ENCODE results near the gene AFF2. TPM values are rescaled to one million over a fixed set of nuclear protein-coding genes. Genes with fewer than 3 reads are reported as not detected.

AFF2 gene
- total RNA-seq, 1 donor from 2014 or later: 2.3 TPM

DNA sequence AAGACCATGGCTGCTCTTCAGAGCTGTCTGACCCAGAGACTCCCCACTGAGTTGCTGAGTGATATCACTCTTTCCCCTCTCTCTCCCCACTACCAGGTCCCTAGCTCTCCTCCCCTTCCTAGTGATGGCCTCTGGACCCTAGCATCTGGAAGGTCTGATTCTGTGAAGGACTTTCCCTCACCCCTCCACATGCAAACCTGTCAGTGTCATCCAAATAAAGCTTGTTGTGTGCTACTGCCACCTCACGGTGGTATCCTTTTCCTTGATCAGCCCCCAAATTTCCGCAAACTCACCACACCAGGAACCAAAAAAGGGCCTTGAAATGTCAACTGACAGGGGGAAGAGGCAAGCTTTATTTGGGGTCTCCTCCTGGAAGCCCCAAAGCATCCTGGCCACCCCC is 504.5 kb downstream of the AFF2 start:
- no peak for DNase-seq (ENCODE audit: low spot score)

DNA sequence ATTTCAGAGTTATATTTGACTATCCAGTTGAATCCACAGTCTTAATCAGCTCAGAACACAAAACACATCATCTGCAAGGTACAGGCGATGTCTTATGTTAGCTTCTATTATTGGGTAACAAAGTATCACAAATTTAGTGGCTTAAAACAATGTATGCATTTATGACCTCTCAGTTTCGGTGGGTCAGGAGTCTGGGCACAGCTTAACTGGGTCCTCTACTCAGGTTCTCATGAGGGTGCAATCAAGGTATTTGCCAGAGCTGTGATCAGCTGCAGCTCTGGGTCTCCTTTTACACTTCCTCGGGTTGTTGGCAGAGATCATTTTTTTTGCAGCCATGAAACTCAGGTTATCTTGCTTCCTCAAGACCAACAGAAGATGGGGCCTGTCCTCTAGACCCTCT is 505.8 kb downstream of the AFF2 start:
- DNase-seq (ENCODE audit: low spot score): no peak

DNA sequence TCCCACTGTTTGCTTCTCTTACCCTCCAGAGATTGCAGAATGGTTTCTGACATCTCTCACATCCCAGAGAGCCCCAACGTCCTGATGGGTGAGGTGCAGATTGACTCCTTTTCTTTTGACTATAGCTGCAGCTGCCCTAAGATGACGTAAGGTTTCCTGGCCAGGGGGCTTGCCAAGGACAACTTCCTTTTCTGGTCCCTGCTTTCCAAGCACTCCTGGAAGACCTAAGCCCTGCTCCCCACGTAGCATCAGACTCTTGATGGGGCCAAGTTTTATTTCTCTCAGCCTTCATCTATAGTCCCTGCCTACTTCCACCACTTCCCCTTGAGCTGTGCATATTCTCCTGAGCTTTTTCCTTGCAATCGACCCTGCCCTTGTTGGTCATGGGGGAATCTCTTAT is 507.0 kb downstream of the AFF2 start:
- DNase-seq (ENCODE audit: low spot score): no peak

DNA sequence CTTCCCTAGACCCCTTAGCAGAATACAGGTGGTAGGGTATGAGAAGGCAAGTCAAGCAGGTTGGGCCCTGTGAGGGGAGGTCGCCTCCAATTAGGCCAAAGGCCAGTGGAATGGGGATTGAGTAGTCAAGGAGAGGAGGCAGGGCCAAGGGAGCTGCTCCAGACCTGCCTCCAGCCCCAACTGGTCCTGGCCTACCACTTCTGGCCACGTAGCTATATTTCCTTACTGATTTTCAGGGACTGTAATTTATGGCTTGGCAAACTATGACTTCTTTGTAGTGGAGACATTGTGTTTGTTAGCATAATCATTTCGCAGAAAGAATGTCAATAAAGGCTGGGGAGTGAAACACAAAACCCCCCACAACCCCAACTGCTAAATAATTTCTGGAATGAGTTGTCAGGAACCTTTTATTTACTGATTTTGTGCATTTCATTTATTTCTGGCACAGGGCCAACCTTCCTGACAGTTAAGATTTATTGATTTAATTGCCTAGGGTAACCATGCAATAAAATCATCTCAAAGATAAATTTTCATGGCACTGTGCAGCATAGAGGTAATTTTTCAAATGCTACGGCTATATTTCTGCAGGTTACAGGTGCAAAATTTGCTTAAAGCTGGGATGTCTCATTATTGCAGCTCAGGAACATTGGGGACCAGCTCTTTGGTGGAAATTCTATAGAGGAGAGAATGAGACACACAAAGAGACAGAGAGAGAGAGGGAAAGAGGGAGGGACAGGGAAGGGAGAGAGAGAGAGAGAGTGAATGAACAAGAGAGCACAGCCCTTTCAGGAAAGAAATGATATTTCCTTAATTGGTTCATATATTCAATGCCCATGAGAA is 509.8 kb downstream of the AFF2 start:
- DNase-seq (ENCODE audit: low spot score): no peak

DNA sequence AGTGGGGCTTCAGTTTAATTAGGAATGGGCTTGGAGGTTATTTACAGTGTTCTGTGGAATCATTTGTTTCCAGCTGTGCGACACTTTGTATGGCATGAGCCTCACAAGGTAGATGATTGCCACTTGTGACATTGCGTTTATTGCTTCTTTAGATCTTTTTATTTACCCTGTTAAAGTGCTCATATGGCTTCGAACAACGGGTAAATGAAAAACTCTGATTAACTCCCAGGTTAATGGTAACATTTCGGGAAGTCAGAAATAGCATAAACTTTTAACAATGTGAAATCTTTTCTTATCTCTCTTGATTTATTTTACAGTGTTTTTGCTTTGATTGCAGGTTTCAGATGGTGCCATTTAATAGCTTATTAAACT is 510.4 kb downstream of the AFF2 start:
- no peak for DNase-seq (ENCODE audit: low spot score)

DNA sequence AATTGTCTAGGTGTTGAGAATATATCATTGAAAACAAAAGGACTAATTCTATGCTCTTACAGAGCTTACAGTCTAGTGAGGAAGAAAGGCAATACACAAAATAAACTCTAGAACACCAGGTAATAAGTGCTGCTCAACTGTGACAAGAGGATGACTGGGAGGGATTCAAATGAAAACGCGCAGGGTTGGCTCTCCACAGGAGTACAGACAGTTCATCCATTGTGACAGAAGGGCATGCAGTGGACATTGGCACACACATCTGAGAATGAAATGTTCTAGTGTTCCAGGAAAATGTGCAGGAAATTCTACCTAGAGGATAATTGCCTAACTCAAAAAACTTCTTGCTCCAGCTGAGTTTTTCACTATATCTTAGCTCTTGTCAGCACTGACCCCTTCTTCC is 512.7 kb downstream of the AFF2 start:
- no peak for DNase-seq (ENCODE audit: low spot score)

DNA sequence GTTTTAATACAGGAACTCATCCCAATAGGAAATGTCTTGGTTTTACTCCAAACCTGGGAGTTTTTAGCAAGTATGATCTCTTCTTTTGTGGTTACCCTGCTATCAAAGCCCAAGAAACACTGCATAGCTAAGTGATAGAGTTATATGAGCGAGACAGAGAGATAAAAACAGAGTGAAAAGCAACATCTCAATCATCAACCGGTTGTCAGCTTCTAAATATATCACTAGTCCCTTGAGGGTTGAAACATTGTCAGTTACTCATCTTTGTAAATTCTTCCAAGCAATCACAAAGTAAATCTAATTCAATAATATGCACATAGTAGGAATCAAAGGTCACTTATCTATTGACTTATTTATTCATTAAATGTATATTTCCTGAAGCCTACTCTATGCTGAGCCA is 520.7 kb downstream of the AFF2 start:
- no peak for DNase-seq (ENCODE audit: low spot score)

DNA sequence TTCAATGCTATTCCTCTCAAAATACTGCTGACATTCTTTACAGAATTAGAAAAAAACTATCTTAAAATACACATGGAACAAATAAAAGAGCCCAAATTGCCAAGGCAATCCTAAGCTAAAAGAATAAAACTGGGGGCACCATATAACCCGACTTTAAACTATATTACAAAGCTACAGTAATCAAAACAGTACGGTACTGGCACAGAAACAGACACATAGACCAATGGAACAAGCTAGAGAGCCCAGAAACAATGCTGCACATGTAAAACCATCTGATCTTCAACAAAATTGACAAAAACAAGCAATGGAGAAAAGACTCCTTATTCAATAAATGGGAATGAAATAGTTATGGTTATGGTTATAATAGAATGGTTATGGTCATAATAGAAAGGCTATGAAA is 522.1 kb downstream of the AFF2 start:
- DNase-seq (ENCODE audit: low spot score): no peak

DNA sequence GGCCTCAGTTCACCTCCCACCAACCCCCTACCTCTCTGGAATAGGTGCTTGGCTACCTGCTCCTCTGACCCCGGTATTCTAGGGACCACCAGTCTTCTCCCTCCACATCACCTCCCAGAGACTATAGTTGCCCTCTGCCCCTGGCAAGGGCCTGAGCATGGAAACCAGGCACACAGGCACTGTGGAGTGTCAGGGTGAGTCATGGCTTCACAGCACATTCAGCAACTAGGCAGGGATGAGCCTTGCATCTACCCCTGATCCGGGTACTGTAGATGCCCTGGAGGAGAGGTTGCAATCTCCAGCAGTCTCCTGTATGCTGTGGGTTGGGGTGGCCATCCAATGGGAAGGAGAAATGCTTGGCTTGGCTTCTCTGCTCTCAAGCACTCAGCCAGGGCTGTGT is 532.0 kb downstream of the AFF2 start:
- DNase-seq (ENCODE audit: low spot score): no peak

DNA sequence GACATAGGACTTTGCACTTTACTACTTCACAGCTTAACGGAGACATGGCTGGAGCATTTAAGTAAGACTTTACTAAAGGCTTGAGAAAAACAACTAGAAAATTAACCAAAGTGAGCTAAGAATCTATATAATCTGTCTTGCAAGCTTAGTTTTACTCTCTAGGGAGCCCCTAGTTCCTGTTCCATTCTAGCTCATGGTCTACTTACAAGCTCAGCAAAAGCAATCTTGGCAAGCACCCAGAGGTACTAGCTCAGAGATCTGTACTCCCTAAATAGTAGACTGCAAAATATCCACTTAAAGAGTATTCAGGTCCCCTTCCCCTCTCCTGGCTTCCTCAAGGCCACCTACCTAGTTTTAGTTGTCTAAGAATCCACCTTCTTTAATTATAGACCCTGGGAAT is 535.7 kb downstream of the AFF2 start:
- no peak for DNase-seq (ENCODE audit: low spot score)

DNA sequence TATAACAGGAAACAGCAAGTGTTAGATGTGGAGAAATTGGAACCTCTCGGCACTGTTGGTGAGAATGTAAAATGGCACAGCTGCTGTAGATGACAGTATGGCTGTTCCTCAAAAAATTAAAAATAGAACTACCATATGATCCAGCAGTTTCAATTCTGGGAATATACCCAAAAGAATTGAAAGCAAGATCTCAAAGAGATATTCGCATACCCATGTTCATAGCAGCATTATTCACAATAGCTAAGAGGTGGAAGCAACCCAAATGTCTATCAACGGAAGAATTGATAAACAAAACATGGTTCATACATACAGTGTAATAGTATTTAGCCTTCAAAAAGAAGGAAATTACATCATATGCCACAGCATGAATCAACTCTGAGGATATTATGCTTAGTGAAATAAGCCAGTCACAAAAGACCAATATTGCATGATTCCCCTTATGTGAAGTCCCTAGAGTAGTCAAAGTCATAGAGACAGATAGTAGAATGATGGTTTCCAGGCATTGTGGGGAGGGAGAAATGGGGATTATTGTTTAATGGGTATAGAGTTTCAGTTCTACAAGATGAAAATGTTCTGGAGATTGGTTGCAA is 537.0 kb downstream of the AFF2 start:
- DNase-seq (ENCODE audit: low spot score): no peak

DNA sequence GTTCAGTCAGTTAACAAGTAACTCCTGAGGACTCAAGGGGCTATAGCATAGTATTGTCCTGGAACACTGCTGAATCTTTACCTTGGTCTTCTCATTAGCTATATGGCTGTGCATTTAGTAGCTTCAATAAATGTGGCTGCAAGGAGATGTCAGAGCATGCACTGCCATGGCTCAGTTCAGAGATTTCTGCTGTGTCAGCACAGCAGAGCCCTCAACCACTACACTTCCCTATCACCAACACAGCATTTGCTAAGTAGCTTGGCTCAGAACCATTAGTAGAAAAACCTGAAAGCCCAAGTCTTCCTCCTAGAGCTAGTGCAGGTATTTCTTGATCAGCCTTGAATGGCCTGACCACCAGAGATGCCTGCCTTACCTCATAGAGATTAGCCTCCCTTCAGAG is 538.6 kb downstream of the AFF2 start:
- no peak for DNase-seq (ENCODE audit: low spot score)

DNA sequence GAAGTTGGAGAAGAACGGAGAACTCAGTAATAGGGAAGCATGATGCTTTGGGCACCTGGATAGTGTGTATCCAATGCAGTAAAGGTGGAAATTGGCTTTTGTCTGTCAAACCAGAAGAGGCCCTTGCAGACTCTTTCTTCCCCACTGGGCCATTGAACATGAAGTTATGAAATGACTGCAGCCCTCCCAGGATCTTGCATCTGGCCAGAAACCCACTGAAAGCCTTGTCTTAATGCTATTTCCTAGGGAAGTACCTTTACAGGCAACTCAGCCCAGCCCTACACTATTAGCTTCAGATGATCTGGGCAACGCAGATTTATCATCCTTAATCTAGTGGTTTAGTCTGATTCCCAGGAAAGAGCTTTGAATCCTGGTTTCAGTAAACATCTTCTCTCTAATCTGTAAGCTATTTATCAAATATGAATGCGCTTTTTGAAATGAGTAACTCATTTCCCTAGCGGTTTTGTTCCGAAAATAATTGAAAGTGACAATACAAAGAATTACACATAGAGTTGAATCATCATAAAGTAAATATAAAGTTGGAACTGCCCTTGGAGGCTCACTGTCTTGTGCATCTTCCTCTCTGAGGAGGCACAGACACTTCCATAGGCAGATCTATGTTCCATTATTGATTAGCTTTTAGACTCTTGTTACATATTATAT is 540.6 kb downstream of the AFF2 start:
- DNase-seq (ENCODE audit: low spot score): no peak

DNA sequence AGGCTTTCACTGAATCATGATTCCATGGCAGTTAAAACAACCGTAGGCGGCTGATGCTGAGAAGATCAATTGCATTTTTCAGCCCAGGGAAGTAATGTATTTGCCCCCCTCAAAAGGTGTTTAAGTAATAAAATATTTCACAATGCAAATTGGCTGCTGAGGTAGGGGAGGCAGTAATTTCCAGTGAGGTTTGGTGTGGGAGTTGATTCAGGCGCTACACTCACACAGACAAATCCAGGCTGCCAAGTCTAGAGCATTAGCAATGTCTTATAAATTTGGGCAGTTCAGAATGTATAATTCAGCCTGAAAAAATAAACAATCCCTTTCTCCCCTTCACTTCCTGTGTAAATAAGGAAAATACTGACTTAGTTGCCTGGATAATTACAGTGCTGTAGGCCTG is 543.0 kb downstream of the AFF2 start:
- DNase-seq (ENCODE audit: low spot score): no peak

DNA sequence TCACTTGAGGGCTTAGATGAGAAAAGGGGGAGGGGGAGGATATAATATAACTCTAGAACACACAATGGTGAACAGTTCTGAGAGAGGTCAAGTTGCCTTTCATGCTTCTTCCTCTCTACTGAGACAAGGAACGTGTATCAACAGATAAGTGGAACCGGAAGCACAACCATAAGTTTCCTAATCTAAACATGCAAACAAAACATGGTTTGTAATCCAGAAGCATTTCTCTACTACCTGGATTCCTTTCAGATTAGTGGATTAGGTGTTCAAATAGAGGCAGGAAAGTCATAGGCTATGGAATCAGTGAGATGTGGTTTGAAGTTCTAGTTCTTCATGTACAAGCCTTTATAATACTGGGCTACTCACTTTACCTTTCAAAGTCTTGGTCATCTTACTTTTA is 544.1 kb downstream of the AFF2 start:
- no peak for DNase-seq (ENCODE audit: low spot score)

DNA sequence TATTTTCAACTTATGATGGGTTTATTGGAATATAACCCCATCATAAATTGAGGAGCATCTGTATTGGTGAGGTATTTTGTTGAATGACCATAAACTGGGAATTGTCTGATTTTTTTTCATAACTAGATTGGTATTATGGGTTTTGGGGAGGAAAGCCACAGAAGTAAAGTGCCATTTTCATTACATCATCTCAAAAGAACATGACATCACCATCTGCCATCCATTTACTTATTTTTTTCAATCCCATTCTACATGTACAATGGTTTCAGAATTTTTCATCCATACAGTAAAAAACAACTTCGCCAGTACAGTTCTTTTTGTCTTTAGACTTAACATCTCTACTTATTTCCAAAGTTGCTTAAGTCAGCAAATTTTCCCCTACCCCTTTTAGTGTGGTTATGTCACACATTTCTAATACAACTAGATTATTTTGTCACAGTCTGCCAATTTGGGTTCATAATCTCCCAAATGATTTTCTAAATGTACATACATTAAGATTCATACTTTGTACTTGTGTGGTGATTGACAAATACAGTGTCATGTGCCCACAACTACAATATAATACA is 545.3 kb downstream of the AFF2 start:
- no peak for DNase-seq (ENCODE audit: low spot score)

Data from ureter (tissue), 1 donor.